Measurements from ENCODE around the gene SCGB2A2.

Gene SCGB2A2

DNA sequence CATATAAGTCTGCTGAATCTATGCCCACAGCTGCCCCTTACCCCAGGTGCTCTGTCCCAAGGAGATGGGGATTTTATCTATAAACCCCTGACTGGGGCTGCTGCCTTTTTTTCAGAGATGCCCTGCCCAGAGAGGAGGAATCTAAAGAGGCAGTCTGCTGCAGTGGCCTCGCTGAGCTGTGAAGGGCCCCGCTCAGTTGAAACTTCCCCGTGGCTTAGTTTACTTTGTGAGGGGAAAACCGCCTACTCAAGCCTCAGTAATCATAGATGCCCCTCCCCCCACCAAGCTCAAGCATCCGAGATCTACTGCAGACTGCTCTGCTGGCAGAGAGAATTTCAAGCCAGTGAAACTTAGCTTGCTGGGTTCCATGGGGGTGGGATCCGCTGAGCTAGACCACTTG, 36.3 kb downstream of the SCGB2A2 start:
- DNase-seq (ENCODE audit: low spot score), result no peak

DNA sequence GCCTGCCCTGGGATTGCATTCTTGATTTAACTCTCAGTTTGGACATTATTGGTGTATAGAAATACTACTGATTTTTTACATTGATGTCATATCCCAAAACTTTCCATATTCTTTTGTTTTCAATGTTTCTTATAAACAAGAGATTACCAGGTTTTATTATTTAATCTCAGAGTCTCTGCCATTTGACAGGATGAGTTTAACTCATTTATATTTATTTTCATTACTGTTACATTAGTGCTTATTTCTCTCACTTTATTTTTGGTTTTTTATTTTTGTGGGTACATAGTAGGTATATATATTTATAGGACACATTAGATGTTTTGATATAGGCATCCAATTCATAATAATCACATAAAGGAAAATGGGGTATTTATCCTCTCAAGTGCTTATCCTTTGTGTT, 38.0 kb downstream of the SCGB2A2 start:
- no peak for DNase-seq (ENCODE audit: low spot score)

DNA sequence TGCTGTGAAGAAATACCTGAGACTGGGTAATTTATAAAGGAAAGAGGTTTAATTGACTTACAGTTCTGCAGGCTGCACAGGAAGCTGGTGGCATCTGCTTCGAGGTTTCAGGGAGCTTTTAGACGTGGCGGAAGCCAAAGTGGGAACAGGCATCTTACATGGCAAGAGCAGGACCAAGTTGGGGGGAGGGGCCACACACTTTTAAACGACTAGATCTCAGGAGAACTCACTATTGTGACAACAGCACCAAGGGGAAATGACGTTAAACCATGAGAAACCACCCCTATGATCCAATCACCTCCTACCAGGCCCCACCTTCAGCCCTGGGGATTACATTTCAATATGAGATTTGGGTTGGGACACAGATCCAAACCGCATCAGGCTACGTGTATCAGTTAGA, 40.0 kb downstream of the SCGB2A2 start:
- DNase-seq (ENCODE audit: low spot score), result no peak

DNA sequence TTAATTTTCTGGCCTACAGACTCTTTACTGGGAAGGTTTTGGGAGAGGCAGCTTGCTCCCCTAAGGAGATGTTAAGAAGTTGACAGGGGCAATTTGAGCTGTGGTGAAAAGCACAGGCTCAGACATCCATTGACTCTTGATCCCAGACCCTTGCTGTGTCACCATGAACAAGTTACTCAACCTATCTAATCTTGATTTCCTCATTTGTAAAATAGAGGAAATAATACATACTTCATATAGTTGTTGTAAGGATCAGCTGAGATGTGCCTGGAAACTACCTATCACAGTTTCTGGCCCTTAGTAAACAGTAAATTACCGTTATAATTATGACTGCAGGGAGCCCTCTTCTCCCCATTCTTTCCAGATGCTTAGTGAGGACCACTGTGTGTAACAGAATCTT, 45.5 kb downstream of the SCGB2A2 start:
- no peak for DNase-seq (ENCODE audit: low spot score)

DNA sequence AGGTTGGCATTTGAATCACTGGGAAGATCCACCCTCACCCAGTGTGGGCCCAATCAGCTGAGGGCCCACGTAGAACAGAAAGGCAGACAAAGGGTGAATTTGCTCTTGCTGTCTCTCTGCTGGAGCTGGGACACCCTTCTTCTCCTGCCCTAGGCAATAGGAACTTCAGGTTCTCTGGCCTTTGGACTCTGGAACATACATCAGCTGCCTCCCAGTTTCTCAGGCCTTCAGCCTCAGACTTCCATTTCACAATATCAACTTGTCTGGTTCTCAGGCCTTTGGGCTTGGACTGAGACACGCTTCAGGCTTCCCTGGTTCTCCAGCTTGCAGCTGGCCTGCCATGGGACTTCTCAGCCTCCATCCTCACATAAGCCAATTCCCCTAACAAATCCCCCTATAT, 52.6 kb downstream of the SCGB2A2 start:
- no peak for DNase-seq (ENCODE audit: low spot score)
